ENCODE measurements around the gene NUSAP1.
"Not testable (repeated sequence)": the region's sequence is repeated elsewhere in the genome, so short reads cannot be mapped to it uniquely, and the experiment has no call there.

The NUSAP1 gene

GRCh38 chr15:41416128-41416741 lies 83.6 kb downstream of the NUSAP1 start:
- DNase-seq (ENCODE audit: low spot score): no peak

- peak; percentile 94 for DNase-seq (ENCODE audit: low spot score)
These were observed 84.2 kb downstream of the NUSAP1 start, which contains the start of gene RTF1 for GRCh38 chr15:41416742-41417417. TSS of gene RTF1 (plus strand) at chr15:41417095. CDS start at chr15:41417116, 21 bp downstream.

GRCh38 chr15:41417418-41418195 lies 84.9 kb downstream of the NUSAP1 start:
- peak; percentile 47 for DNase-seq (ENCODE audit: low spot score)

GRCh38 chr15:41423979-41424659 lies 91.4 kb downstream of the NUSAP1 start:
- DNase-seq (ENCODE audit: low spot score): peak; percentile 40

- DNase-seq (ENCODE audit: low spot score): peak; percentile 37
These were observed 92.1 kb downstream of the NUSAP1 start for GRCh38 chr15:41424809-41425208.

- DNase-seq (ENCODE audit: low spot score): not testable (repeated sequence)
These were observed 93.2 kb downstream of the NUSAP1 start for GRCh38 chr15:41425907-41426306.

- peak; percentile 31 for DNase-seq (ENCODE audit: low spot score)
These were observed 96.6 kb downstream of the NUSAP1 start for GRCh38 chr15:41429003-41429890.
